K562 (cell line): ENCODE results near the gene KCTD16. TPM values are rescaled to one million over a fixed set of nuclear protein-coding genes. Genes with fewer than 3 reads are reported as not detected.
A peak's percentile ranks its signal among the peaks of the same experiment; 100 is the strongest.

Experiments
- ATAC-seq: fragments of 200-7000 bp; cut with Tn5 transposase; 3 replicates; pipeline ENCODE4 v1.9.1; 2020; ENCODE audit warnings: moderate library complexity
- Bru-seq: library from RNA; stranded (reverse); fragments of 400-500 nt; gene quantifications from one replicate; lab custom pipeline; 2021; lab: Mats Ljungman, UMichigan
- BruChase-seq, 2 experiments: library from RNA; stranded (reverse); fragments of 400-500 nt; gene quantifications; one replicate each; lab custom pipeline; 2021; lab: Mats Ljungman, UMichigan
- BruUV-seq: library from RNA; stranded (reverse); fragments of 400-500 nt; replicated peaks from 2 replicates; lab custom pipeline; 2021; lab: Mats Ljungman, UMichigan
- CTCF ChIA-PET: fragments of 300-600 bp; formaldehyde crosslinking; extraction: SDS; loops from one replicate; lab custom pipeline; 2021; ENCODE audit warnings: low intra/inter-chr PET ratio; lab: Yijun Ruan, JAX
- POLR2A ChIA-PET: fragments of 300-600, 350-650 bp; sonication (Branson Sonifier 250); formaldehyde crosslinking; extraction: SDS; loops from one replicate; lab custom pipeline; 2021; ENCODE audit warnings: antibody characterized with exemption, inconsistent platforms; lab: Yijun Ruan, JAX
- DNase-seq, 4 experiments: peaks; one replicate each; pipeline versions ENCODE4 v3.0.0 to v3.0.0-alpha.2; 2011 to 2018; ENCODE audit warnings: low spot score in 3 of 4, mixed read lengths in 3 of 4; ENCODE audit errors: extremely low read depth in 1 of 4
- FAIRE-seq: peaks from 2 replicates; lab custom pipeline; 2011; peaks lifted over from hg19 to GRCh38; lab: Jason Lieb, UNC
- H2AFZ ChIP-seq: 2 replicates; pipeline ENCODE4 v1.6.0; 2011; ENCODE audit warnings: low read depth, low read length, control low read depth, inconsistent platforms
- H3K27ac ChIP-seq: fragments of 200-600 bp; 3 replicates; pipeline ENCODE4 v1.8.0; 2011; ENCODE audit warnings: low read depth, mild to moderate bottlenecking, control low read depth, inconsistent platforms, low read length, moderate library complexity, mixed read lengths; ENCODE audit errors: extremely low read depth
- H3K27me3 ChIP-seq, 2 experiments: fragments of 300-600 bp in 1 of 2; 2 replicates in 1 of 2; 3 replicates in 1 of 2; pipeline versions ENCODE4 v1.6.0 to v1.8.0; 2011; ENCODE audit warnings: inconsistent platforms in 2 of 2, low read length in 2 of 2, mild to moderate bottlenecking in 1 of 2, mixed read lengths in 1 of 2, moderate library complexity in 1 of 2; ENCODE audit not compliant: control insufficient read depth in 2 of 2, insufficient read depth in 2 of 2
- H3K36me3 ChIP-seq: fragments of 300-600 bp; 3 replicates; pipeline ENCODE4 v1.8.0; 2011; ENCODE audit warnings: mild to moderate bottlenecking, low read length, inconsistent platforms; ENCODE audit not compliant: control insufficient read depth, insufficient read depth
- H3K4me1 ChIP-seq, 2 experiments: fragments of 200-600 bp in 1 of 2; replicated peaks in 1 of 2; 2 replicates in 1 of 2; 3 replicates in 1 of 2; pipeline versions ENCODE4 v1.5.1 to v1.8.0; 2011; ENCODE audit warnings: inconsistent platforms in 2 of 2, low read length in 2 of 2, mild to moderate bottlenecking in 1 of 2, mixed read lengths in 1 of 2, moderate library complexity in 1 of 2; ENCODE audit not compliant: control insufficient read depth in 2 of 2, insufficient read depth in 2 of 2
- H3K4me2 ChIP-seq: 2 replicates; pipeline ENCODE4 v1.6.1; 2011; ENCODE audit warnings: low read length, control low read depth, inconsistent platforms, mixed read lengths; ENCODE audit not compliant: insufficient read depth
- H3K4me3 ChIP-seq: fragments of 200-600 bp; sonication (generic), shearing (Covaris generic); 2 replicates; pipeline ENCODE4 v1.5.1; 2016; ENCODE audit warnings: control low read depth, inconsistent platforms
- H3K79me2 ChIP-seq: fragments of 200-600 bp; 3 replicates; pipeline ENCODE4 v1.8.0; 2011; ENCODE audit warnings: low read length, inconsistent platforms; ENCODE audit not compliant: control insufficient read depth, insufficient read depth
- H3K9ac ChIP-seq, 2 experiments: 2 replicates each; pipeline versions ENCODE4 v1.6.0 to v1.6.1; 2011; ENCODE audit warnings: low read depth in 2 of 2, low read length in 2 of 2, control low read depth in 1 of 2, inconsistent platforms in 1 of 2, mild to moderate bottlenecking in 1 of 2, mixed read lengths in 1 of 2; ENCODE audit not compliant: insufficient read depth in 1 of 2
- H3K9me1 ChIP-seq: one replicate; pipeline ENCODE4 v1.6.0; 2011; ENCODE audit warnings: inconsistent platforms, mild to moderate bottlenecking, low read length, moderate library complexity; ENCODE audit not compliant: control insufficient read depth, insufficient read depth
- H3K9me3 ChIP-seq: replicated peaks from 2 replicates; pipeline ENCODE4 v1.5.1; 2011; ENCODE audit warnings: low read depth, low read length, inconsistent platforms; ENCODE audit not compliant: control insufficient read depth, insufficient read depth
- H4K20me1 ChIP-seq: replicated peaks from 2 replicates; pipeline ENCODE4 v1.6.1; 2011; ENCODE audit warnings: low read length, inconsistent platforms, mixed read lengths; ENCODE audit not compliant: control insufficient read depth, insufficient read depth
- ARID2 ChIP-seq: fragments of 450-650 bp; IDR thresholded peaks from 2 replicates; pipeline ENCODE4 v1.6.1; 2017; ENCODE audit warnings: antibody characterized with exemption, mild to moderate bottlenecking
- EP400 ChIP-seq: fragments of 450-650 bp; IDR thresholded peaks from 2 replicates; pipeline ENCODE4 v1.6.1; 2017; ENCODE audit warnings: antibody characterized with exemption, mild to moderate bottlenecking, moderate library complexity
- FOXK1 ChIP-seq: sonication (generic); formaldehyde crosslinking; IDR thresholded peaks from 2 replicates; pipeline ENCODE4 v1.8.0; 2022; ENCODE audit warnings: missing genetic modification reagents, mild to moderate bottlenecking, borderline replicate concordance
- GABPA ChIP-seq: fragments of 200-800 bp; sonication (Bioruptor generic); conservative IDR thresholded peaks from 2 replicates; pipeline ENCODE4 v1.6.1; 2016; ENCODE audit warnings: low read depth, missing genetic modification characterization, missing compliant biosample characterization
- HCFC1 ChIP-seq: IDR thresholded peaks from 2 replicates; pipeline ENCODE4 v1.6.1; 2012; ENCODE audit warnings: low read depth, low read length, improper control_type of control experiment
- MBD2 ChIP-seq: sonication (generic); IDR thresholded peaks from 2 replicates; pipeline ENCODE4 v1.6.1; 2016; ENCODE audit warnings: low read depth, borderline replicate concordance
- RHOXF2B ChIP-seq: fragments of 250-450 bp; sonication (Bioruptor Pico); conservative IDR thresholded peaks from 2 replicates; pipeline ENCODE4 v1.5.1; 2021
- WGBS: fragments of 100-300 bp; shearing (Covaris generic); methylation state at CpG from one replicate; pipeline ENCODE4 v1.1.6; 2016; ENCODE audit warnings: low coverage, mixed read lengths; ENCODE audit not compliant: insufficient coverage; ENCODE audit errors: missing lambda C conversion rate; 5-methylcytosine and 5-hydroxymethylcytosine counted together
- in situ Hi-C: fragments of 300-500 bp; cut with MboI; formaldehyde crosslinking; loops from 4 replicates; pipeline ENCODE4 v1.15.0; 2018; ENCODE audit warnings: inconsistent platforms, mixed read lengths
- intact Hi-C: fragments of 100-400 bp; cut with micrococcal nuclease; formaldehyde crosslinking; loops from 2 replicates; pipeline ENCODE4 v1.14.2; 2022
- long read RNA-seq, 3 experiments: library from polyadenylated mRNA in 2 of 3; library from RNA in 1 of 3; unstranded in 2 of 3; stranded (forward) in 1 of 3; transcript quantifications; one replicate each; pipeline ENCODE4 v2.0.0, GENCODE V29; 2019 to 2022
- polyA minus RNA-seq, 3 experiments: library from RNA; depleted of rRNA, polyadenylated mRNA; stranded (reverse); fragments of >200 nt; gene quantifications; 2 replicates each; pipeline ENCODE4 v1.2.3, GENCODE V29; 2011
- polyA plus RNA-seq, 8 experiments: library from polyadenylated mRNA; depleted of rRNA in 4 of 8; stranded (reverse) in 5 of 8; unstranded in 3 of 8; fragments of >200 nt; fragmentation: Nextera tagmentation in 2 of 8; fragmentation: Illumina TruSeq in 1 of 8; extraction: Ambion mirVana in 2 of 8; extraction: Trizol in 1 of 8; gene quantifications; 2 replicates each; pipeline versions ENCODE4 v1.2.1 to v1.2.3, GENCODE V29; 2011 to 2014; ENCODE audit warnings: inconsistent platforms in 1 of 8, missing spikeins in 1 of 8
- total RNA-seq, 7 experiments: library from RNA; depleted of rRNA in 6 of 7; stranded (reverse); fragments of >200 nt in 6 of 7; fragmentation: Illumina TruSeq in 2 of 7; extraction: Trizol in 2 of 7; gene quantifications; 2 replicates each; pipeline versions ENCODE4 v1.2.1 to v1.2.3, GENCODE V29; 2011 to 2021; ENCODE audit warnings: low replicate concordance in 1 of 7

KCTD16 gene
- not detected in 2 replicates for total RNA-seq (2011; cell fraction: chromatin; rRNA removed; ENCODE audit: low replicate concordance)
- total RNA-seq (2011; cell fraction: nucleolus; rRNA removed) = 0.26 TPM in 1 of 2 replicates, not detected in the other
- total RNA-seq (2011; cell fraction: nucleoplasm; rRNA removed) = not detected in 2 replicates
- total RNA-seq (2014; rRNA removed) = 0.12 TPM in 1 of 2 replicates, not detected in the other
- total RNA-seq (2014; rRNA removed; fragmentation: Illumina TruSeq; extraction: Trizol) = 0.04 and 0.10 TPM in 2 replicates
- not detected in 2 replicates for total RNA-seq (2015; rRNA removed; fragmentation: Illumina TruSeq; extraction: Trizol)
- not detected in 2 replicates for total RNA-seq (2021)
- polyA plus RNA-seq (2011; rRNA removed) = 0.03 TPM in 1 of 2 replicates, not detected in the other
- under 0.01 TPM in 1 of 2 replicates, not detected in the other for polyA plus RNA-seq (2011; cell fraction: cytosol; rRNA removed)
- polyA plus RNA-seq (2011; cell fraction: nucleus; rRNA removed) = 0.03 TPM in 1 of 2 replicates, not detected in the other
- 0.03 and 0.06 TPM in 2 replicates for polyA plus RNA-seq (2012)
- polyA plus RNA-seq (2014; fragmentation: Illumina TruSeq; extraction: Trizol) = not detected in 2 replicates
- not detected for polyA plus RNA-seq (2014; fragmentation: Nextera tagmentation; extraction: Ambion mirVana)
- not detected in 2 replicates for polyA plus RNA-seq (2014; rRNA removed)
- polyA minus RNA-seq (2011; rRNA and poly(A)+ RNA removed) = 0.14 and 0.18 TPM in 2 replicates
- polyA minus RNA-seq (2011; cell fraction: cytosol; rRNA and poly(A)+ RNA removed) = not detected in 2 replicates
- 0.11 TPM in 1 of 2 replicates, not detected in the other for polyA minus RNA-seq (2011; cell fraction: nucleus; rRNA and poly(A)+ RNA removed)
- Bru-seq, nascent RNA = percentile 13 among the genes with signal in this experiment
- BruChase-seq, experiment 1, labeled RNA remaining after a 2-hour chase = percentile 12 among the genes with signal in this experiment
- percentile 12 among the genes with signal in this experiment for BruChase-seq, experiment 2, labeled RNA remaining after a 6-hour chase
- long read RNA-seq, experiment 1 = 0 reads
- long read RNA-seq, experiment 2 = 0 reads
- long read RNA-seq, experiment 3 = 0 reads

GRCh38 chr5:144170276-144171024 is at the start of gene KCTD16, which contains the start of gene YIPF5:
Gene KCTD16 (plus strand): TSS chr5:144170873.
Gene YIPF5 (minus strand): TSS chr5:144170659. CDS start chr5:144169955, 704 bp downstream.
- WGBS = under 1% methylated on average over 39 of the region's 39 CpGs
- FAIRE-seq (peak; percentile 100), DNase-seq (peak; percentile 94 to 98 (median 96)), ATAC-seq (peak; percentile 100)
- POLR2A ChIA-PET = interaction anchor here (0.6 to 1.7 kb wide), 8 partner anchors 9 to 1901 kb away, joined by 3 to 7 read pairs (median 3); no protein-coding TSS in a partner anchor
- CTCF ChIA-PET = no interaction called here
- Histone ChIP-seq H3K4me1 (peaks cover 0 to 9% of the 10 kb centered on the region in 2 experiments; a peak in 2 of 5 replicates), H4K20me1 (no peaks in the 10 kb centered on the region), H3K9ac (peak within 1 kb of the TSS; percentile 91 to 98), H2AFZ (peak within 1 kb of the TSS; percentile 100), H3K27me3 (no peaks in the 10 kb centered on the region; a peak in 1 of 5 replicates), H3K27ac (peak within 1 kb of the TSS; percentile 87), H3K36me3 (peaks cover 40% of the 10 kb centered on the region; the same call in 2 of the 3 replicates), H3K9me1 (no peaks in the 10 kb centered on the region), H3K79me2 (peaks cover 40% of the 10 kb centered on the region), H3K4me3 (peak within 1 kb of the TSS; percentile 96), H3K4me2 (peak within 1 kb of the TSS; percentile 95), H3K9me3 (no peaks in the 10 kb centered on the region)
- in situ Hi-C loops = no loop called here
- BruUV-seq = no TSS peak
- intact Hi-C loops = loop anchor here (10.0 kb wide), 1 partner anchor 756 kb away; no protein-coding TSS in a partner anchor
- TF ChIP-seq EP400 = peak; percentile 97
- TF ChIP-seq ARID2 = no peak
- TF ChIP-seq FOXK1 (CRISPR knock-in tag) = peak; percentile 78; the same call in 1 of the 2 replicates
- no peak for TF ChIP-seq RHOXF2B
- TF ChIP-seq HCFC1 = peak; percentile 69
- TF ChIP-seq GABPA (tag) = peak; percentile 96
- 0 out of 2 replicates have a peak, but pooled peaks have one; percentile 37 for TF ChIP-seq MBD2
